ENCODE results near the gene SGMS2.

GRCh38 chr4:107854356-107855022, 29.8 kb downstream of the SGMS2 start:
- TF ChIP-seq CTCF (IDR thresholded peaks at IDR 0.05; ENCODE audit: low read depth, low read length, missing input control) (no peak), REST (IDR thresholded peaks at IDR 0.05) (no peak), SP1 (IDR thresholded peaks at IDR 0.05) (no peak), FOXA1 (IDR thresholded peaks at IDR 0.05) (no peak), GABPA (IDR thresholded peaks at IDR 0.05 in 1 of 2, conservative IDR thresholded peaks at IDR 0.05 in 1 of 2) (no peak), JUND (IDR thresholded peaks at IDR 0.05) (no peak), NR2F2 (IDR thresholded peaks at IDR 0.05) (no peak), ZBTB33 (IDR thresholded peaks at IDR 0.05) (no peak), RAD21 (IDR thresholded peaks at IDR 0.05) (no peak), YY1 (IDR thresholded peaks at IDR 0.05) (no peak)
